ENCODE results near the gene CDK16.

The CDK16 gene

DNA sequence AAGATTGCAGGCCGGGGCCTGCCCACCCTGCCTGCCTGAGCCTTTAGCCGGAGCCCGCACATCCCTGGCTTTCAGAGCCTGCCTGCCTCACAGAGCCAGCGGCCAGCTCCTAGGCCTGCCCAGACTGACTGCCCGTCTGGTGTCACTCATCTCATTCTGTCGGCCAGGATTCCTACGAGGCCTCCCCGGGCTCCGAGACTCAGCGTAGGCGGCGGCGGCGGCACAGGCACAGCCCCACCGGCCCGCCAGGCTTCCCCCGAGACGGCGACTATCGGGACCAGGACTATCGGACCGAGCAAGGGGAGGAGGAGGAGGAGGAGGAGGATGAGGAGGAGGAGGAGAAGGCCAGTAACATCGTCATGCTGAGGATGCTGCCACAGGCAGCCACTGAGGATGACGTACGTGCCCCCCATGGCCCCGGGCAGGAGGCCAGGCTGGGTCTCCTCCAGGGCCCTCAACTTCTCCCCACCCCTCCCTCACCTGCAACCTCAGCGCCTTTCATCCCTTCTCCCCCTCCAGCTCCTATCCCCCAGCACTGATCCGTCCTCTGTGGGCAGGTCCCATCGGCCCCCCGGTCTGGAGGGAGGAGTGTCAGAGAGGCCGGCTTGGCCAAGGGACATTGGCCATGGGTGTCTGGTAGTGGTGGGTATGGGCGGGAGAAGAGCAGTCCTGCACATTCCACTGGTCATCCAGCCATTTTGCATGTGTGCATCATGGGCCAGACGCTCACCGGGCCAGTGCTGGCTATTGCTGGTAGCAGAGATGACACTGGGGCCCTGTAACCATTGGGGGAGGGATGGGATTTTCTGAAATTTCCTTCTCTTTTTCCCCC is 47.4 kb upstream of the CDK16 start:
- no peak overlapping the region for H3K27ac ChIP-seq (replicated peaks)
- DNase-seq (ENCODE audit: low read depth in 1 of 2, low spot score in 1 of 2), result no peak
- H3K27me3 ChIP-seq (ENCODE audit: insufficient read depth, poor library complexity, severe bottlenecking), result no peaks in the 10 kb centered on the region
- no peak overlapping the region for H3K4me3 ChIP-seq (replicated peaks; ENCODE audit: insufficient read depth, low read length)
- TF ChIP-seq POLR2AphosphoS5 (IDR thresholded peaks at IDR 0.05; ENCODE audit: low read depth) (no peak), GABPA (IDR thresholded peaks at IDR 0.05; ENCODE audit: low read depth) (no peak), SPI1 (IDR thresholded peaks at IDR 0.05; ENCODE audit: borderline replicate concordance, low read depth) (no peak)
- TF ChIP-seq, protein P1, sequence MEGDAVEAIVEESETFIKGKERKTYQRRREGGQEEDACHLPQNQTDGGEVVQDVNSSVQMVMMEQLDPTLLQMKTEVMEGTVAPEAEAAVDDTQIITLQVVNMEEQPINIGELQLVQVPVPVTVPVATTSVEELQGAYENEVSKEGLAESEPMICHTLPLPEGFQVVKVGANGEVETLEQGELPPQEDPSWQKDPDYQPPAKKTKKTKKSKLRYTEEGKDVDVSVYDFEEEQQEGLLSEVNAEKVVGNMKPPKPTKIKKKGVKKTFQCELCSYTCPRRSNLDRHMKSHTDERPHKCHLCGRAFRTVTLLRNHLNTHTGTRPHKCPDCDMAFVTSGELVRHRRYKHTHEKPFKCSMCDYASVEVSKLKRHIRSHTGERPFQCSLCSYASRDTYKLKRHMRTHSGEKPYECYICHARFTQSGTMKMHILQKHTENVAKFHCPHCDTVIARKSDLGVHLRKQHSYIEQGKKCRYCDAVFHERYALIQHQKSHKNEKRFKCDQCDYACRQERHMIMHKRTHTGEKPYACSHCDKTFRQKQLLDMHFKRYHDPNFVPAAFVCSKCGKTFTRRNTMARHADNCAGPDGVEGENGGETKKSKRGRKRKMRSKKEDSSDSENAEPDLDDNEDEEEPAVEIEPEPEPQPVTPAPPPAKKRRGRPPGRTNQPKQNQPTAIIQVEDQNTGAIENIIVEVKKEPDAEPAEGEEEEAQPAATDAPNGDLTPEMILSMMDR (IDR thresholded peaks at IDR 0.05; ENCODE audit: insufficient read depth, low read length), result no peak
- TF ChIP-seq, protein P2, sequence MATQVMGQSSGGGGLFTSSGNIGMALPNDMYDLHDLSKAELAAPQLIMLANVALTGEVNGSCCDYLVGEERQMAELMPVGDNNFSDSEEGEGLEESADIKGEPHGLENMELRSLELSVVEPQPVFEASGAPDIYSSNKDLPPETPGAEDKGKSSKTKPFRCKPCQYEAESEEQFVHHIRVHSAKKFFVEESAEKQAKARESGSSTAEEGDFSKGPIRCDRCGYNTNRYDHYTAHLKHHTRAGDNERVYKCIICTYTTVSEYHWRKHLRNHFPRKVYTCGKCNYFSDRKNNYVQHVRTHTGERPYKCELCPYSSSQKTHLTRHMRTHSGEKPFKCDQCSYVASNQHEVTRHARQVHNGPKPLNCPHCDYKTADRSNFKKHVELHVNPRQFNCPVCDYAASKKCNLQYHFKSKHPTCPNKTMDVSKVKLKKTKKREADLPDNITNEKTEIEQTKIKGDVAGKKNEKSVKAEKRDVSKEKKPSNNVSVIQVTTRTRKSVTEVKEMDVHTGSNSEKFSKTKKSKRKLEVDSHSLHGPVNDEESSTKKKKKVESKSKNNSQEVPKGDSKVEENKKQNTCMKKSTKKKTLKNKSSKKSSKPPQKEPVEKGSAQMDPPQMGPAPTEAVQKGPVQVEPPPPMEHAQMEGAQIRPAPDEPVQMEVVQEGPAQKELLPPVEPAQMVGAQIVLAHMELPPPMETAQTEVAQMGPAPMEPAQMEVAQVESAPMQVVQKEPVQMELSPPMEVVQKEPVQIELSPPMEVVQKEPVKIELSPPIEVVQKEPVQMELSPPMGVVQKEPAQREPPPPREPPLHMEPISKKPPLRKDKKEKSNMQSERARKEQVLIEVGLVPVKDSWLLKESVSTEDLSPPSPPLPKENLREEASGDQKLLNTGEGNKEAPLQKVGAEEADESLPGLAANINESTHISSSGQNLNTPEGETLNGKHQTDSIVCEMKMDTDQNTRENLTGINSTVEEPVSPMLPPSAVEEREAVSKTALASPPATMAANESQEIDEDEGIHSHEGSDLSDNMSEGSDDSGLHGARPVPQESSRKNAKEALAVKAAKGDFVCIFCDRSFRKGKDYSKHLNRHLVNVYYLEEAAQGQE (IDR thresholded peaks at IDR 0.05; ENCODE audit: insufficient replicate concordance, low read depth), result no peak

DNA sequence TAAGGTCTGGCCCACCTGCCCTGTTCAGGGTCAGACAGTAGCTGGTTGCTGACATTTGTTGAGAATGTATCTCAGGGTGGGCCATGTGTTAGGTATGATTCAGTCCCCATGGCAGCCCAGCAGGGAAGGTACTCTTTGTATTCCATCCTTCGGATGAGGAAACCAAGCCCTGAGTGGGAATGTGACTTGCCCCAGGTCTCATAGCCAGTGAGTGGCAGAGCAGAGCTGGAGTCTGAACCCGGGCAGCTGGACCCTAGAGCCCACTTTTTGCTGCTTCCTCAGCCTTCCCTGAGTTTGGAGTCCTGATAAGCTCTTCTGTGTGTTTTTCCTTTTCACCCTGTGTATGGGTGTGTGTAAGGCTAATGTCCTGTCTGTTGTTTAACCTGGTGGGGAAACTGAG is 46.5 kb upstream of the CDK16 start:
- DNase-seq (ENCODE audit: low read depth in 1 of 2, low spot score in 1 of 2), result no peak
- H3K4me3 ChIP-seq (replicated peaks; ENCODE audit: insufficient read depth, low read length), result no peak overlapping the region
- TF ChIP-seq, protein P2 (IDR thresholded peaks at IDR 0.05; ENCODE audit: insufficient replicate concordance, low read depth), result no peak
- TF ChIP-seq, protein P1 (IDR thresholded peaks at IDR 0.05; ENCODE audit: insufficient read depth, low read length), result no peak
- TF ChIP-seq GABPA (IDR thresholded peaks at IDR 0.05; ENCODE audit: low read depth), result no peak
- no peak for TF ChIP-seq POLR2AphosphoS5 (IDR thresholded peaks at IDR 0.05; ENCODE audit: low read depth)
- TF ChIP-seq SPI1 (IDR thresholded peaks at IDR 0.05; ENCODE audit: borderline replicate concordance, low read depth), result no peak
- H3K27me3 ChIP-seq (ENCODE audit: insufficient read depth, poor library complexity, severe bottlenecking), result no peaks in the 10 kb centered on the region
- H3K27ac ChIP-seq (replicated peaks), result no peak overlapping the region

DNA sequence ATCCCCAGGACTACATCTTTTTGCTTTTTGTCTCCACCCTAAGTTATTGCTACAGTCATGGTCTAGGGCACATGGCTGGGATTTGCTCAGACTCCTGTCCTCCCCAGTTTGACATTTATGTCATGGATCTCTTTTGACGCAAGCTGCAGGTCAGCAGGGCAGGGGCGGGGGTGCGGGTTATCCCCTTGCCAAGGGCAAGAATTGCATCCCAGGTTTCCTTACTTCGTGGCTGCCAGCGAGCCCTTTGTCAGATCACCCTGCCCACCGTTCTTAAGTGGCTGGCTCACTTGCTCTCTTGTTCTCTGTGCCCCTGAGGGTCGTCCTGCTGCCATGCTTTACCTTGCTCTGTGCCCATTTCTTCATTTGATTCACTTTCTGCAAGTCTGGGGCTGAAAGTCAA is 45.9 kb upstream of the CDK16 start:
- Histone ChIP-seq H3K27ac (replicated peaks) (no peak overlapping the region), H3K27me3 (ENCODE audit: insufficient read depth, poor library complexity, severe bottlenecking) (no peaks in the 10 kb centered on the region), H3K4me3 (replicated peaks; ENCODE audit: insufficient read depth, low read length) (no peak overlapping the region)
- no peak for DNase-seq (ENCODE audit: low read depth in 1 of 2, low spot score in 1 of 2)
- TF ChIP-seq, protein P2 (IDR thresholded peaks at IDR 0.05; ENCODE audit: insufficient replicate concordance, low read depth), result no peak
